Neural cell (in vitro differentiated cells): Measurements from ENCODE around the gene EIF3B. TPM values are rescaled to one million over a fixed set of nuclear protein-coding genes. Genes with fewer than 3 reads are reported as not detected.

ENCODE experiments used
- H2AFZ ChIP-seq: fragments of 200-600, 300-800 bp; sonication (generic), shearing (Covaris generic); 2 replicates; pipeline ENCODE4 v1.6.0; 2014; ENCODE audit warnings: low read depth, mild to moderate bottlenecking, antibody characterized with exemption, low read length, moderate library complexity
- H3F3A ChIP-seq: fragments of 200-600 bp; shearing (Covaris generic); 2 replicates; pipeline ENCODE4 v1.6.1; 2016; ENCODE audit warnings: mild to moderate bottlenecking, moderate library complexity, mixed read lengths, antibody characterized with exemption, low read length; ENCODE audit not compliant: insufficient read depth, poor library complexity, severe bottlenecking
- H3K27ac ChIP-seq: fragments of 200-600, 300-800 bp; sonication (generic), shearing (Covaris generic); 2 replicates; pipeline ENCODE4 v1.5.1; 2014; ENCODE audit warnings: mild to moderate bottlenecking, low read length, moderate library complexity
- H3K27me3 ChIP-seq: fragments of 300-800, 200-600 bp; sonication (generic), shearing (Covaris generic); 2 replicates; pipeline ENCODE4 v1.6.0; 2014; ENCODE audit warnings: mild to moderate bottlenecking, low read depth, low read length, moderate library complexity; ENCODE audit not compliant: insufficient read depth
- H3K36me3 ChIP-seq: fragments of 300-800, 200-600 bp; sonication (generic), shearing (Covaris generic); 2 replicates; pipeline ENCODE4 v1.5.1; 2014; ENCODE audit warnings: mild to moderate bottlenecking, antibody characterized with exemption, low read length, moderate library complexity; ENCODE audit not compliant: insufficient read depth
- H3K4me2 ChIP-seq: fragments of 300-800, 200-600 bp; sonication (generic), shearing (Covaris generic); 2 replicates; pipeline ENCODE4 v1.6.0; 2014; ENCODE audit warnings: mild to moderate bottlenecking, low read length
- H3K4me3 ChIP-seq: fragments of 300-800, 200-600 bp; sonication (generic), shearing (Covaris generic); 2 replicates; pipeline ENCODE4 v1.5.1; 2014; ENCODE audit warnings: mild to moderate bottlenecking, low read length, moderate library complexity
- H3K79me2 ChIP-seq: fragments of 200-600 bp; shearing (Covaris generic); replicated peaks from 2 replicates; pipeline ENCODE4 v1.6.0; 2014; ENCODE audit warnings: mild to moderate bottlenecking, low read length, moderate library complexity; ENCODE audit not compliant: insufficient read depth
- H3K9ac ChIP-seq: fragments of 300-800, 200-600 bp; sonication (generic), shearing (Covaris generic); 2 replicates; pipeline ENCODE4 v1.6.1; 2016; ENCODE audit warnings: mild to moderate bottlenecking, low read length, mixed read lengths
- H3K9me2 ChIP-seq: fragments of 200-600 bp; shearing (Covaris generic); 2 replicates; pipeline ENCODE4 v1.6.1; 2016; ENCODE audit warnings: mild to moderate bottlenecking, low read length, mixed read lengths; ENCODE audit not compliant: insufficient read depth
- H3K9me3 ChIP-seq: fragments of 200-600, 300-800 bp; sonication (generic), shearing (Covaris generic); 2 replicates; pipeline ENCODE4 v1.6.1; 2016; ENCODE audit warnings: mild to moderate bottlenecking, mixed run types, low read length, moderate library complexity, mixed read lengths
- H4K20me1 ChIP-seq: fragments of 200-600 bp; shearing (Covaris generic); 2 replicates; pipeline ENCODE4 v1.6.1; 2016; ENCODE audit warnings: mild to moderate bottlenecking, mixed run types; ENCODE audit not compliant: insufficient read depth
- CTCF ChIP-seq: fragments of 450-650 bp; IDR thresholded peaks from 2 replicates; pipeline ENCODE4 v1.5.1; 2014; ENCODE audit warnings: antibody characterized with exemption, mild to moderate bottlenecking, moderate library complexity; ENCODE audit not compliant: poor library complexity, severe bottlenecking
- EP300 ChIP-seq: fragments of 450-650 bp; conservative IDR thresholded peaks from 2 replicates; pipeline ENCODE4 v1.6.1; 2014; ENCODE audit warnings: antibody characterized with exemption, mild to moderate bottlenecking, moderate library complexity; ENCODE audit not compliant: poor library complexity, severe bottlenecking
- EZH2 ChIP-seq: fragments of 200-600, 300-800 bp; shearing (Covaris generic), sonication (generic); IDR thresholded peaks from 2 replicates; pipeline ENCODE4 v1.6.1; 2014; ENCODE audit warnings: antibody characterized with exemption, low read length, borderline replicate concordance, mild to moderate bottlenecking; ENCODE audit not compliant: insufficient read depth, poor library complexity, severe bottlenecking
- MXI1 ChIP-seq: fragments of 450-650 bp; conservative IDR thresholded peaks from 2 replicates; pipeline ENCODE4 v1.6.1; 2014; ENCODE audit warnings: antibody characterized with exemption, mild to moderate bottlenecking; ENCODE audit not compliant: poor library complexity, severe bottlenecking
- POLR2AphosphoS5 ChIP-seq: IDR thresholded peaks from 2 replicates; pipeline ENCODE4 v1.6.1; 2012
- RAD21 ChIP-seq: fragments of 450-650 bp; conservative IDR thresholded peaks from 2 replicates; pipeline ENCODE4 v1.6.1; 2014; ENCODE audit warnings: antibody characterized with exemption, mild to moderate bottlenecking, moderate library complexity
- REST ChIP-seq: IDR thresholded peaks from 2 replicates; pipeline ENCODE4 v1.6.1; 2012; ENCODE audit warnings: borderline replicate concordance
- SMC3 ChIP-seq: fragments of 450-650 bp; conservative IDR thresholded peaks from 2 replicates; pipeline ENCODE4 v1.6.1; 2014; ENCODE audit warnings: antibody characterized with exemption, mild to moderate bottlenecking, moderate library complexity; ENCODE audit not compliant: poor library complexity
- TAF1 ChIP-seq: IDR thresholded peaks from 2 replicates; pipeline ENCODE4 v1.6.1; 2012; ENCODE audit warnings: low read depth
- polyA plus RNA-seq: library from polyadenylated mRNA; depleted of rRNA; stranded (reverse); fragments of >200 nt; gene quantifications from 2 replicates; pipeline ENCODE4 v1.2.3, GENCODE V29; 2014

Gene EIF3B
- polyA plus RNA-seq, 1 donor from 2014 or later = 65.1 TPM

GRCh38 chr7:2309889-2310331 lies 44.7 kb upstream of the EIF3B start:
- Histone ChIP-seq H3K9me2 (no peaks in the 10 kb centered on the region), H2AFZ (no peak overlapping the region), H3K27ac (no peak overlapping the region), H3K9me3 (no peaks in the 10 kb centered on the region), H3K4me2 (no peak overlapping the region), H3K36me3 (no peaks in the 10 kb centered on the region), H3K27me3 (no peaks in the 10 kb centered on the region), H3K9ac (no peak overlapping the region), H3K4me3 (no peak overlapping the region), H4K20me1 (no peaks in the 10 kb centered on the region), H3F3A (no peaks in the 10 kb centered on the region), H3K79me2 (no peaks in the 10 kb centered on the region)
- TF ChIP-seq TAF1 (no peak), MXI1 (no peak), EZH2 (no peak), CTCF (no peak), SMC3 (no peak), REST (no peak), RAD21 (no peak), EP300 (no peak), POLR2AphosphoS5 (no peak)

- no peaks in the 10 kb centered on the region for H3K27me3 ChIP-seq
- no peaks in the 10 kb centered on the region for H3K9me2 ChIP-seq
- H3K4me3 ChIP-seq = no peak overlapping the region
- H3K36me3 ChIP-seq = no peaks in the 10 kb centered on the region
- H3K4me2 ChIP-seq = no peak overlapping the region
- H4K20me1 ChIP-seq = no peaks in the 10 kb centered on the region
- H3K79me2 ChIP-seq = no peaks in the 10 kb centered on the region
- no peak overlapping the region for H3K27ac ChIP-seq
- H3F3A ChIP-seq = no peaks in the 10 kb centered on the region
- no peak overlapping the region for H2AFZ ChIP-seq
- TF ChIP-seq EP300 = no peak
- TF ChIP-seq CTCF = no peak
- no peak for TF ChIP-seq REST
- no peak for TF ChIP-seq MXI1
- TF ChIP-seq POLR2AphosphoS5 = no peak
- TF ChIP-seq EZH2 = no peak
- no peak for TF ChIP-seq TAF1
- no peak for TF ChIP-seq RAD21
- TF ChIP-seq SMC3 = no peak
- no peak overlapping the region for H3K9ac ChIP-seq
- no peaks in the 10 kb centered on the region for H3K9me3 ChIP-seq
These were observed 42.2 kb upstream of the EIF3B start for GRCh38 chr7:2312267-2312929.
